ENCODE measurements around the gene REM1. TPM values are rescaled to one million over a fixed set of nuclear protein-coding genes. Genes with fewer than 3 reads are reported as not detected.

REM1 gene
- polyA plus RNA-seq, 1 donor from 2014 or later = not detected

DNA sequence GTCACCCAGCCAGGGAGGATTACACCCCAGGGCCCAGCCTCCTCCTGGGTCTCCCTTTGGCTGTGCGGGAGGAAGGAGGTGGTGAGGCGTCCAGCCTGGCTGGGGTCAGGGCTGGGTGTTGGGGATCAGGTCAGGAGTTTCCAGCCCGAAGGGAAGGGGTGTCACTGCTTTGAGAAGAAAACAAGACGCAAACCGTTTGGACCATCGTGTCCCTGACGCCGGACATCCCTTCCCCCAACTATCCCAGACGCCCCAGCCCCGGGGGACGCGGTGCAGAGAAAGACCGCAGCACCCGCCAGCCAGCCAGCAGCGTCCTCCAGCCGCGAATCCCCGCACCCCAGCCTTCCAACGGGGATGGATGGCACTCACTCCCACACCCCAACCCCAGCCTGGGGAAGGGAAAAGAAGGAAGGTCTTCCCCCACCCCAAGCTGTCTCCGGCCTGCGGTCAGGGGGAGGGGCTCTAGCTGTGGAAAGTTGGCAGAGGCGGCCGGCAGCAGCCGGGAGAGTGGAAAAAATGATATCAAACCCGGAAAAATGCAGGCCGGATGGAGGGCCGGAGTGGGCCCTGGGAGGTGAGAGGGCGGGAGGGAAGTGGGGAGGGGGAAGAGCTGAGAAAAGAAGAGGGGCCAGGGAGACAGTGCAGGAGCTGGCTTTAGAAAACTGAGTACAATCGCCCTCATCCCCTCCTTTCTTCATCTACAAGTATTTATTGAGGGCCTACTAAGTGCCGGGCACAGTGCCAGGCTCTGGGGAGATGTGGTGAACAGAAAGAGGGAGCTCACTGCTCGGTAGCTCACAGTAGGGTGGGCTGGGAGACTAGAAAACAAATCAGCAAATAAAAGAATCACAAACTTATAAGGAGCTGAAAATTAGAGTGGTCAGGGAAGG, 10.6 kb downstream of the REM1 start:
- Histone ChIP-seq H3K4me2 (ENCODE audit: low read length) (no peak overlapping the region), H3K27ac (ENCODE audit: low read length) (no peak overlapping the region), H3F3A (ENCODE audit: insufficient read depth, low read length, poor library complexity, severe bottlenecking) (no peaks in the 10 kb centered on the region), H3K27me3 (ENCODE audit: insufficient read depth, low read depth, low read length) (no peaks in the 10 kb centered on the region), H3K4me3 (ENCODE audit: low read length) (no peak overlapping the region), H4K20me1 (ENCODE audit: insufficient read depth) (no peaks in the 10 kb centered on the region), H2AFZ (ENCODE audit: low read depth, low read length) (no peak overlapping the region), H3K9ac (ENCODE audit: low read length) (no peak overlapping the region), H3K9me3 (ENCODE audit: low read length) (peaks cover 5% of the 10 kb centered on the region), H3K79me2 (replicated peaks; ENCODE audit: insufficient read depth, low read length) (no peaks in the 10 kb centered on the region), H3K9me2 (ENCODE audit: insufficient read depth, low read length) (no peaks in the 10 kb centered on the region), H3K36me3 (ENCODE audit: insufficient read depth, low read length) (no peaks in the 10 kb centered on the region)
- TF ChIP-seq, protein P1, sequence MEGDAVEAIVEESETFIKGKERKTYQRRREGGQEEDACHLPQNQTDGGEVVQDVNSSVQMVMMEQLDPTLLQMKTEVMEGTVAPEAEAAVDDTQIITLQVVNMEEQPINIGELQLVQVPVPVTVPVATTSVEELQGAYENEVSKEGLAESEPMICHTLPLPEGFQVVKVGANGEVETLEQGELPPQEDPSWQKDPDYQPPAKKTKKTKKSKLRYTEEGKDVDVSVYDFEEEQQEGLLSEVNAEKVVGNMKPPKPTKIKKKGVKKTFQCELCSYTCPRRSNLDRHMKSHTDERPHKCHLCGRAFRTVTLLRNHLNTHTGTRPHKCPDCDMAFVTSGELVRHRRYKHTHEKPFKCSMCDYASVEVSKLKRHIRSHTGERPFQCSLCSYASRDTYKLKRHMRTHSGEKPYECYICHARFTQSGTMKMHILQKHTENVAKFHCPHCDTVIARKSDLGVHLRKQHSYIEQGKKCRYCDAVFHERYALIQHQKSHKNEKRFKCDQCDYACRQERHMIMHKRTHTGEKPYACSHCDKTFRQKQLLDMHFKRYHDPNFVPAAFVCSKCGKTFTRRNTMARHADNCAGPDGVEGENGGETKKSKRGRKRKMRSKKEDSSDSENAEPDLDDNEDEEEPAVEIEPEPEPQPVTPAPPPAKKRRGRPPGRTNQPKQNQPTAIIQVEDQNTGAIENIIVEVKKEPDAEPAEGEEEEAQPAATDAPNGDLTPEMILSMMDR (IDR thresholded peaks at IDR 0.05; ENCODE audit: poor library complexity, severe bottlenecking) = no peak
- TF ChIP-seq TAF1 (IDR thresholded peaks at IDR 0.05; ENCODE audit: low read depth) (no peak), RAD21 (conservative IDR thresholded peaks at IDR 0.05) (no peak), MXI1 (conservative IDR thresholded peaks at IDR 0.05; ENCODE audit: poor library complexity, severe bottlenecking) (no peak), EP300 (conservative IDR thresholded peaks at IDR 0.05; ENCODE audit: poor library complexity, severe bottlenecking) (no peak), EZH2 (IDR thresholded peaks at IDR 0.05; ENCODE audit: borderline replicate concordance, insufficient read depth, low read length, poor library complexity, severe bottlenecking) (no peak), POLR2AphosphoS5 (IDR thresholded peaks at IDR 0.05) (no peak), SMC3 (conservative IDR thresholded peaks at IDR 0.05; ENCODE audit: poor library complexity) (no peak)
- TF ChIP-seq, protein P2, sequence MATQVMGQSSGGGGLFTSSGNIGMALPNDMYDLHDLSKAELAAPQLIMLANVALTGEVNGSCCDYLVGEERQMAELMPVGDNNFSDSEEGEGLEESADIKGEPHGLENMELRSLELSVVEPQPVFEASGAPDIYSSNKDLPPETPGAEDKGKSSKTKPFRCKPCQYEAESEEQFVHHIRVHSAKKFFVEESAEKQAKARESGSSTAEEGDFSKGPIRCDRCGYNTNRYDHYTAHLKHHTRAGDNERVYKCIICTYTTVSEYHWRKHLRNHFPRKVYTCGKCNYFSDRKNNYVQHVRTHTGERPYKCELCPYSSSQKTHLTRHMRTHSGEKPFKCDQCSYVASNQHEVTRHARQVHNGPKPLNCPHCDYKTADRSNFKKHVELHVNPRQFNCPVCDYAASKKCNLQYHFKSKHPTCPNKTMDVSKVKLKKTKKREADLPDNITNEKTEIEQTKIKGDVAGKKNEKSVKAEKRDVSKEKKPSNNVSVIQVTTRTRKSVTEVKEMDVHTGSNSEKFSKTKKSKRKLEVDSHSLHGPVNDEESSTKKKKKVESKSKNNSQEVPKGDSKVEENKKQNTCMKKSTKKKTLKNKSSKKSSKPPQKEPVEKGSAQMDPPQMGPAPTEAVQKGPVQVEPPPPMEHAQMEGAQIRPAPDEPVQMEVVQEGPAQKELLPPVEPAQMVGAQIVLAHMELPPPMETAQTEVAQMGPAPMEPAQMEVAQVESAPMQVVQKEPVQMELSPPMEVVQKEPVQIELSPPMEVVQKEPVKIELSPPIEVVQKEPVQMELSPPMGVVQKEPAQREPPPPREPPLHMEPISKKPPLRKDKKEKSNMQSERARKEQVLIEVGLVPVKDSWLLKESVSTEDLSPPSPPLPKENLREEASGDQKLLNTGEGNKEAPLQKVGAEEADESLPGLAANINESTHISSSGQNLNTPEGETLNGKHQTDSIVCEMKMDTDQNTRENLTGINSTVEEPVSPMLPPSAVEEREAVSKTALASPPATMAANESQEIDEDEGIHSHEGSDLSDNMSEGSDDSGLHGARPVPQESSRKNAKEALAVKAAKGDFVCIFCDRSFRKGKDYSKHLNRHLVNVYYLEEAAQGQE (IDR thresholded peaks at IDR 0.05; ENCODE audit: borderline replicate concordance) = no peak

DNA sequence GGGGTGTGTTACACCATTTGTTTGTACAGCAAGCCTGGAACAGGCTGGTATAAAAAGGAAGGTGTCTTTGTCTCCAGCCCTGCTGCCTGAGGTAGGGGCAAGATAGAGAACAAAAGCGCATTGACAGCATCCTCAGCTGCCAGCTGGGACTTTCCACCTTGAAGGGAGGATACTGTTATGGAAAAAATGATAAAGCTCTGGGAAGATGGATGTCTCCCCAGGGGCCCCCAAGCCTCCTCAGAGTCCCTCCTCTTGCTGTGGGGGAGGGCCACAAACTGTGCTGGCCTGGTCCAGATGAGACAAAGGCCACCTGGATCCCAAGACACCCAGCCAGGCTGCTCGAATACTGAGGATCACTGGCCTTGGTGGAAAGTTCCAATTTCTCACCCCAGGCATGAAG, 13.0 kb downstream of the REM1 start:
- Histone ChIP-seq H3K27me3 (ENCODE audit: insufficient read depth, low read depth, low read length) (no peaks in the 10 kb centered on the region), H3K9me3 (ENCODE audit: low read length) (peaks cover 5% of the 10 kb centered on the region), H3K9me2 (ENCODE audit: insufficient read depth, low read length) (no peaks in the 10 kb centered on the region)

More for the DNA sequence above, 13.0 kb downstream of the REM1 start:
- no peaks in the 10 kb centered on the region for H3K36me3 ChIP-seq (ENCODE audit: insufficient read depth, low read length)
- no peak overlapping the region for H3K27ac ChIP-seq (ENCODE audit: low read length)
- no peak overlapping the region for H3K4me2 ChIP-seq (ENCODE audit: low read length)
- no peaks in the 10 kb centered on the region for H4K20me1 ChIP-seq (ENCODE audit: insufficient read depth)
- no peaks in the 10 kb centered on the region for H3K79me2 ChIP-seq (replicated peaks; ENCODE audit: insufficient read depth, low read length)
- TF ChIP-seq, protein P1 (IDR thresholded peaks at IDR 0.05; ENCODE audit: poor library complexity, severe bottlenecking) = no peak
- TF ChIP-seq SMC3 (conservative IDR thresholded peaks at IDR 0.05; ENCODE audit: poor library complexity) (no peak), EP300 (conservative IDR thresholded peaks at IDR 0.05; ENCODE audit: poor library complexity, severe bottlenecking) (no peak), EZH2 (IDR thresholded peaks at IDR 0.05; ENCODE audit: borderline replicate concordance, insufficient read depth, low read length, poor library complexity, severe bottlenecking) (no peak), TAF1 (IDR thresholded peaks at IDR 0.05; ENCODE audit: low read depth) (no peak), POLR2AphosphoS5 (IDR thresholded peaks at IDR 0.05) (no peak), MXI1 (conservative IDR thresholded peaks at IDR 0.05; ENCODE audit: poor library complexity, severe bottlenecking) (no peak), RAD21 (conservative IDR thresholded peaks at IDR 0.05) (no peak)
- TF ChIP-seq, protein P2 (IDR thresholded peaks at IDR 0.05; ENCODE audit: borderline replicate concordance) = no peak
- no peak overlapping the region for H3K4me3 ChIP-seq (ENCODE audit: low read length)
- H3F3A ChIP-seq (ENCODE audit: insufficient read depth, low read length, poor library complexity, severe bottlenecking) = no peaks in the 10 kb centered on the region
- H2AFZ ChIP-seq (ENCODE audit: low read depth, low read length) = no peak overlapping the region
- H3K9ac ChIP-seq (ENCODE audit: low read length) = no peak overlapping the region
